HG03108 (cell line): Measurements from ENCODE around the gene PDE4D.

ENCODE experiments used
- ATAC-seq: cut with Tn5 transposase; IDR thresholded peaks from one replicate; pipeline ENCODE4 v1.9.1; 2021; ENCODE audit warnings: moderate library complexity; ENCODE audit not compliant: unreplicated experiment

The PDE4D gene

GRCh38 chr5:59346982-59347381 lies 546.5 kb downstream of the PDE4D start:
- ATAC-seq, result no peak

GRCh38 chr5:59346514-59346913 lies 547.0 kb downstream of the PDE4D start:
- ATAC-seq, result no peak

GRCh38 chr5:59342181-59342580 lies 551.3 kb downstream of the PDE4D start:
- no peak for ATAC-seq

- ATAC-seq, result no peak
Measured at GRCh38 chr5:59341760-59342159, 551.8 kb downstream of the PDE4D start.

- ATAC-seq, result no peak
Measured at GRCh38 chr5:59341155-59341554, 552.4 kb downstream of the PDE4D start.

- ATAC-seq, result no peak
Measured at GRCh38 chr5:59340637-59341036, 552.9 kb downstream of the PDE4D start.

- ATAC-seq, result no peak
Measured at GRCh38 chr5:59337240-59337639, 556.3 kb downstream of the PDE4D start.

GRCh38 chr5:59335544-59335943 lies 558.0 kb downstream of the PDE4D start:
- no peak for ATAC-seq

- ATAC-seq, result no peak
Measured at GRCh38 chr5:59333416-59333815, 560.1 kb downstream of the PDE4D start.

GRCh38 chr5:59332236-59332973 lies 561.1 kb downstream of the PDE4D start:
- no peak for ATAC-seq

GRCh38 chr5:59330680-59331079 lies 562.8 kb downstream of the PDE4D start:
- ATAC-seq, result no peak

- ATAC-seq, result no peak
Measured at GRCh38 chr5:59328709-59329296, 564.7 kb downstream of the PDE4D start.

- no peak for ATAC-seq
Measured at GRCh38 chr5:59327191-59327980, 566.1 kb downstream of the PDE4D start.

GRCh38 chr5:59326596-59326995 lies 566.9 kb downstream of the PDE4D start:
- ATAC-seq, result no peak

- no peak for ATAC-seq
Measured at GRCh38 chr5:59325070-59325469, 568.5 kb downstream of the PDE4D start.

GRCh38 chr5:59322894-59323293 lies 570.6 kb downstream of the PDE4D start:
- ATAC-seq, result no peak

- no peak for ATAC-seq
Measured at GRCh38 chr5:59322058-59322457, 571.5 kb downstream of the PDE4D start.

GRCh38 chr5:59321642-59322041 lies 571.9 kb downstream of the PDE4D start:
- ATAC-seq, result no peak

- no peak for ATAC-seq
Measured at GRCh38 chr5:59320420-59320819, 573.1 kb downstream of the PDE4D start.

- ATAC-seq, result no peak
Measured at GRCh38 chr5:59319250-59319649, 574.3 kb downstream of the PDE4D start.

- no peak for ATAC-seq
Measured at GRCh38 chr5:59317774-59318205, 575.7 kb downstream of the PDE4D start.
